Upper lobe of left lung (tissue), 6 donors: ENCODE measurements around the gene SMPD3. TPM values are rescaled to one million over a fixed set of nuclear protein-coding genes. Genes with fewer than 3 reads are reported as not detected.
A peak's percentile ranks its signal among the peaks of the same experiment; 100 is the strongest.

Source experiments
- ATAC-seq, 2 donors: fragments of 200-7000 bp; cut with Tn5 transposase; one replicate each; pipeline ENCODE4 v1.9.1; 2022; ENCODE audit warnings: mild to moderate bottlenecking in 2 of 2, moderate library complexity in 2 of 2; ENCODE audit not compliant: low FRiP score in 2 of 2
- DNase-seq, 2 donors: peaks; one replicate each; pipeline ENCODE4 v3.0.0-alpha.2; 2019 to 2020
- H3K27ac ChIP-seq, 4 donors: fragments of 200-600 bp; sonication (generic); one replicate each; pipeline ENCODE4 v1.5.1; 2016 to 2019
- H3K27me3 ChIP-seq, 4 donors: fragments of 200-600 bp; sonication (generic); one replicate each; pipeline ENCODE4 v1.5.1; 2017 to 2019
- H3K36me3 ChIP-seq, 4 donors: fragments of 200-600 bp; sonication (generic); one replicate each; pipeline ENCODE4 v1.5.1; 2016 to 2019
- H3K4me1 ChIP-seq, 4 donors: fragments of 200-600 bp; sonication (generic); one replicate each; pipeline ENCODE4 v1.5.1; 2018 to 2019
- H3K4me3 ChIP-seq, 4 donors: fragments of 200-600 bp; sonication (generic); one replicate each; pipeline ENCODE4 v1.5.1; 2017 to 2019; ENCODE audit warnings: mild to moderate bottlenecking in 2 of 4, moderate library complexity in 1 of 4
- H3K9me3 ChIP-seq, 4 donors: fragments of 200-600 bp; sonication (generic); one replicate each; pipeline ENCODE4 v1.5.1; 2018 to 2019
- EP300 ChIP-seq, 4 donors: sonication (generic); formaldehyde crosslinking; IDR thresholded peaks; one replicate each; pipeline ENCODE4 v1.5.1; 2017; ENCODE audit warnings: antibody characterized with exemption in 4 of 4, control low read depth in 2 of 4
- POLR2A ChIP-seq, 4 donors: fragments of 450-650 bp; IDR thresholded peaks; one replicate each; pipeline ENCODE4 v1.5.1; 2016 to 2017; ENCODE audit warnings: antibody characterized with exemption in 4 of 4, mild to moderate bottlenecking in 2 of 4
- POLR2AphosphoS5 ChIP-seq, 2 donors: sonication (generic); formaldehyde crosslinking; IDR thresholded peaks; one replicate each; pipeline ENCODE4 v1.5.1; 2017; ENCODE audit warnings: antibody characterized with exemption in 2 of 2
- WGBS, 2 donors: methylation state at CpG; one replicate each; pipeline ENCODE4 v1.1.5; 2017 to 2018; 5-methylcytosine and 5-hydroxymethylcytosine counted together
- total RNA-seq, 6 donors: library from RNA; depleted of rRNA in 4 of 6; stranded (reverse); fragments of >200 nt in 4 of 6; gene quantifications; one replicate each; pipeline versions ENCODE4 v1.1.0 to v1.2.1, GENCODE V29; 2016 to 2021
- TF ChIP-seq, protein P1 (sequence below), 6 experiments: fragments of 450-650 bp in 4 of 6; fragments of 200-600 bp in 2 of 6; sonication (generic) in 2 of 6; IDR thresholded peaks; one replicate each; pipeline ENCODE4 v1.5.1; 2016 to 2019; ENCODE audit warnings: antibody characterized with exemption in 6 of 6
- donor health status: DM: no; HTN: no; CAD: no; lungs with moderate emphysema.
- donor health status: DM: no; HTN: yes; CAD: no; lungs with severe emphysema.

SMPD3 gene
- total RNA-seq, 6 donors from 2014 or later = 1.2 to 10.7 (median 3.2) TPM

DNA sequence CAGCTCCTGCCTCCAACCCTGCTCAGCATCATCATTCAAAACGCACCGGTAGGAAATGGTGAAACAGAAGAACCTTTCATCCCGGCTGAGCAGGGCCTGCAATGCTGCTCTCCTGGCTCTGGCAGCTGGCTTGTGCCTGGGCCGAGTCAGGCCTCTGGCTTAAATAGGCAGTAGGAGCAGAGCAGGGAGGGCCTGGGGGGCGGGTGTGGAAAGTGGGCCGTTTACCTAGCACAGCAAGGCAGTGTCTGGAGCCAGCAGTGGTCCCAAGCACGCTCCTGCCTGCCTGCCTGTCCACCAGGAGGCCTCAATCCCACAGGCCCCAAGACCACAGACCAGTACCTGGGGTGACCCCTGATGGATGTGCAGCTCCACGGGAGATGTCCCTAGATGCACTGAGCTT lies 59.3 kb downstream of the SMPD3 start:
- no peaks in the 10 kb centered on the region for H3K27me3 ChIP-seq
- ATAC-seq (no peak), DNase-seq (peak in 1 of 2 donors; percentile 27)
- peaks cover 0 to 6% (median 3%) of the 10 kb centered on the region in 4 donors for H3K4me1 ChIP-seq
- WGBS, 2 donors = 81 to 89% methylated on average over 3 to 8 of the region's 8 CpGs
- no peak overlapping the region for H3K27ac ChIP-seq
- no peak for TF ChIP-seq POLR2AphosphoS5 (IDR thresholded peaks at IDR 0.05)
- TF ChIP-seq, protein P1, sequence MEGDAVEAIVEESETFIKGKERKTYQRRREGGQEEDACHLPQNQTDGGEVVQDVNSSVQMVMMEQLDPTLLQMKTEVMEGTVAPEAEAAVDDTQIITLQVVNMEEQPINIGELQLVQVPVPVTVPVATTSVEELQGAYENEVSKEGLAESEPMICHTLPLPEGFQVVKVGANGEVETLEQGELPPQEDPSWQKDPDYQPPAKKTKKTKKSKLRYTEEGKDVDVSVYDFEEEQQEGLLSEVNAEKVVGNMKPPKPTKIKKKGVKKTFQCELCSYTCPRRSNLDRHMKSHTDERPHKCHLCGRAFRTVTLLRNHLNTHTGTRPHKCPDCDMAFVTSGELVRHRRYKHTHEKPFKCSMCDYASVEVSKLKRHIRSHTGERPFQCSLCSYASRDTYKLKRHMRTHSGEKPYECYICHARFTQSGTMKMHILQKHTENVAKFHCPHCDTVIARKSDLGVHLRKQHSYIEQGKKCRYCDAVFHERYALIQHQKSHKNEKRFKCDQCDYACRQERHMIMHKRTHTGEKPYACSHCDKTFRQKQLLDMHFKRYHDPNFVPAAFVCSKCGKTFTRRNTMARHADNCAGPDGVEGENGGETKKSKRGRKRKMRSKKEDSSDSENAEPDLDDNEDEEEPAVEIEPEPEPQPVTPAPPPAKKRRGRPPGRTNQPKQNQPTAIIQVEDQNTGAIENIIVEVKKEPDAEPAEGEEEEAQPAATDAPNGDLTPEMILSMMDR (IDR thresholded peaks at IDR 0.05) = no peak
- H3K36me3 ChIP-seq = no peaks in the 10 kb centered on the region
- no peak overlapping the region for H3K4me3 ChIP-seq
- no peaks in the 10 kb centered on the region for H3K9me3 ChIP-seq

DNA sequence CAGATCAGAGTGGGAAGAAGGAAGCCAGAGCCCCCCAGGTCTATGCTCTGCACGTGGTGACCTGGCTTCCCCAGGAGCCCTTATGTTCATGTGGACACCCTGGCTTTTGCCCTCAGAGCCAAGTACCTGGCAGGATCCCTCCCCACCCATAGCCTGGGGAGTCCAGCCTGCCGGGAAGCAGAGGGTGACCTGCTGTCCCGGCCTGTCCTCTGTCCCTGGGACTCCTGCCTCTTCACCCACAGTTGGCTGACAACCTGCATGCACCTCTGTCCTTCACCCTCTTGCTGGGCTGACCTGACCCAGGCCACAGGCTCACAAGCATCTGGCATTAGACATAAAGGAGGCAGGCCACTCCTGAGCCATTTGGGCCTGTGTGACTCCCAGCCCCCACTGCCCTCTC lies 60.2 kb downstream of the SMPD3 start:
- no peaks in the 10 kb centered on the region for H3K27me3 ChIP-seq
- DNase-seq = no peak
- H3K9me3 ChIP-seq = no peaks in the 10 kb centered on the region
- WGBS, 2 donors = 83 to 89% methylated on average over 3 of the region's 3 CpGs
- no peak overlapping the region for H3K27ac ChIP-seq
- H3K36me3 ChIP-seq = no peaks in the 10 kb centered on the region
- no peak overlapping the region for H3K4me3 ChIP-seq
- TF ChIP-seq EP300 (IDR thresholded peaks at IDR 0.05) (no peak), POLR2A (IDR thresholded peaks at IDR 0.05) (no peak), POLR2AphosphoS5 (IDR thresholded peaks at IDR 0.05) (no peak)
- TF ChIP-seq, protein P1 (IDR thresholded peaks at IDR 0.05) = no peak
- H3K4me1 ChIP-seq = peaks cover 0 to 6% (median 3%) of the 10 kb centered on the region in 4 donors
- ATAC-seq = no peak

DNA sequence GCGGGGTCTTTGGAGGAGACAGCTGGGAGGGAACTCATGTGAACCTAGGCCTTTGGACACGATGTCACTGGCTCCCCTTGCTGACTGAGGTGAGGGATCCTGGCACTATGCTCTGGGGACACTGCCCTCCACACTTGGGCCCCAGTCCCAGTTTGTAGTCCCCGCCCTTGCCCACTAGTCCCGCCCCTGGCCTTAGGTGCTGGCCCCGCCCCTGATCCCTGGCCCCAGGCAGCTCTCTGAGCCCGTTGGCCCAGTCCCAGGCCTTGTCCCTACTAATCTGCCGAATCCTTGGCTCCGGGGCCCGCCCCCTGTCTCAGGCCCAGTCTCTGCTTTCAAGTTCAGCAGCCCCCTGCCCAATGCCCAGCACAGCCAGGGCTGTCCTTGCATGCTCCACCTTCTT lies 61.0 kb downstream of the SMPD3 start:
- peaks cover 0 to 6% (median 3%) of the 10 kb centered on the region in 4 donors for H3K4me1 ChIP-seq
- no peak overlapping the region for H3K4me3 ChIP-seq
- H3K36me3 ChIP-seq = no peaks in the 10 kb centered on the region
- no peaks in the 10 kb centered on the region for H3K27me3 ChIP-seq
- H3K27ac ChIP-seq = no peak overlapping the region
- DNase-seq (peak; percentile 49 to 68), ATAC-seq (no peak)
- TF ChIP-seq, protein P1 (IDR thresholded peaks at IDR 0.05) = no peak
- TF ChIP-seq POLR2A (IDR thresholded peaks at IDR 0.05) (no peak), EP300 (IDR thresholded peaks at IDR 0.05) (no peak), POLR2AphosphoS5 (IDR thresholded peaks at IDR 0.05) (no peak)
- H3K9me3 ChIP-seq = no peaks in the 10 kb centered on the region
- 68 to 80% methylated on average over 6 to 9 of the region's 9 CpGs for WGBS, 2 donors

DNA sequence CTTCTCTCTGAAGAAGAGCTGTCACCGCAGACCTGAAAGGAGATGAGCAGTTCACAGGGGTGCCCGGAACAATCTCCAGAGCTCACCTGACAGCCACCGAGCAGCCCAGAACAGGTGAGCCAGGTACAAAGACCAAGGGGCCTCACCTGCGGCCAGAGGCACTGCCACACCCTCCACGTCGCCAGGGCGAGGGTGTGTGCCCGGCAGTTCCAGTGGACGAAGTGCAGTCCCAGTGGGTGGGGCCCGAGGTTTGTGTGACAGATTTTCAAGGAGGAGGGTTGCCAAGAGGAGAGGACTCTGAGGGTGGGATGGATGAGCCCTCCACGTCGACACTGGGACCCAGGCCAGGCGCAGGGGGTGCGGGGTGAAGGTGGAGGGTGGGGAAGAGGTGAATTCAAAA lies 61.7 kb downstream of the SMPD3 start:
- no peaks in the 10 kb centered on the region for H3K27me3 ChIP-seq
- ATAC-seq = peak in 1 of 2 donors; percentile 6

DNA sequence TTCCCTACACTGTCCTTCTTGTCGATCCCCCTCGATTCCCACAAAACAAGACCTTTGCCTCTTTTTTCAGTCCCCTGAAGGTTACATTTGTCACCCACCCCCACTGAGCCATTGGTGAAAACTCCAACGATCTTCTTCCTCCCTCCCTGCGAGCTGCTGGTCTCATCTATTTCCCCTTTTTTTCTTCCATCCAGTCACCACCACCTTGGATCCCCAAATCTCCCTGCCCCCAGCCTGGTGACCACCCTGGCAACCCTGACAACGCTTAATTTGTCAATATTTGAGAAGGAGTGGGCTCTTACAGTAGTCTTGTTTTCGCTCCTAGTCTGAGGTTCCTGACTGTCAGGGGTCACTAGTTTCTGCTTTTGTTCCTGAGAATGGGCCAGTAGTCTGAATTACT lies 62.9 kb downstream of the SMPD3 start:
- Histone ChIP-seq H3K27me3 (no peaks in the 10 kb centered on the region), H3K4me1 (peaks cover 0 to 6% (median 3%) of the 10 kb centered on the region in 4 donors), H3K36me3 (no peaks in the 10 kb centered on the region), H3K9me3 (no peaks in the 10 kb centered on the region), H3K27ac (no peak overlapping the region), H3K4me3 (no peak overlapping the region)
- 62 to 65% methylated on average over 6 of the region's 6 CpGs for WGBS, 2 donors
- TF ChIP-seq, protein P1 (IDR thresholded peaks at IDR 0.05) = no peak
- TF ChIP-seq POLR2AphosphoS5 (IDR thresholded peaks at IDR 0.05) (no peak), EP300 (IDR thresholded peaks at IDR 0.05) (no peak), POLR2A (IDR thresholded peaks at IDR 0.05) (no peak)
- no peak for ATAC-seq
- DNase-seq = no peak

More for the DNA sequence above, 61.7 kb downstream of the SMPD3 start:
- 77 to 81% methylated on average over 13 to 14 of the region's 14 CpGs for WGBS, 2 donors
- Histone ChIP-seq H3K4me1 (peaks cover 0 to 6% (median 3%) of the 10 kb centered on the region in 4 donors), H3K27ac (no peak overlapping the region), H3K4me3 (no peak overlapping the region), H3K36me3 (no peaks in the 10 kb centered on the region), H3K9me3 (no peaks in the 10 kb centered on the region)
- TF ChIP-seq POLR2AphosphoS5 (IDR thresholded peaks at IDR 0.05) (no peak), EP300 (IDR thresholded peaks at IDR 0.05) (no peak), POLR2A (IDR thresholded peaks at IDR 0.05) (no peak)
- TF ChIP-seq, protein P1 (IDR thresholded peaks at IDR 0.05) = no peak
- peak; percentile 62 to 77 for DNase-seq
